Measurements from ENCODE around the gene BBS1. TPM values are rescaled to one million over a fixed set of nuclear protein-coding genes. Genes with fewer than 3 reads are reported as not detected.

The BBS1 gene
- 8.7 to 11.2 TPM (median 10.4 TPM) in 5 replicates for total RNA-seq (2022; extraction: Qiagen RNA extraction; ENCODE audit: low read depth)

GRCh38 chr11:66510271-66510989, at the start of gene BBS1:
Gene BBS1 (plus strand): TSS chr11:66510635. CDS start chr11:66510660, 25 bp downstream.

GRCh38 chr11:66466225-66467033, 44.0 kb upstream of the BBS1 start, which contains the start of gene PELI3:
Gene PELI3 (plus strand): TSS chr11:66466905. CDS start chr11:66468129, 1,224 bp downstream.

DNA sequence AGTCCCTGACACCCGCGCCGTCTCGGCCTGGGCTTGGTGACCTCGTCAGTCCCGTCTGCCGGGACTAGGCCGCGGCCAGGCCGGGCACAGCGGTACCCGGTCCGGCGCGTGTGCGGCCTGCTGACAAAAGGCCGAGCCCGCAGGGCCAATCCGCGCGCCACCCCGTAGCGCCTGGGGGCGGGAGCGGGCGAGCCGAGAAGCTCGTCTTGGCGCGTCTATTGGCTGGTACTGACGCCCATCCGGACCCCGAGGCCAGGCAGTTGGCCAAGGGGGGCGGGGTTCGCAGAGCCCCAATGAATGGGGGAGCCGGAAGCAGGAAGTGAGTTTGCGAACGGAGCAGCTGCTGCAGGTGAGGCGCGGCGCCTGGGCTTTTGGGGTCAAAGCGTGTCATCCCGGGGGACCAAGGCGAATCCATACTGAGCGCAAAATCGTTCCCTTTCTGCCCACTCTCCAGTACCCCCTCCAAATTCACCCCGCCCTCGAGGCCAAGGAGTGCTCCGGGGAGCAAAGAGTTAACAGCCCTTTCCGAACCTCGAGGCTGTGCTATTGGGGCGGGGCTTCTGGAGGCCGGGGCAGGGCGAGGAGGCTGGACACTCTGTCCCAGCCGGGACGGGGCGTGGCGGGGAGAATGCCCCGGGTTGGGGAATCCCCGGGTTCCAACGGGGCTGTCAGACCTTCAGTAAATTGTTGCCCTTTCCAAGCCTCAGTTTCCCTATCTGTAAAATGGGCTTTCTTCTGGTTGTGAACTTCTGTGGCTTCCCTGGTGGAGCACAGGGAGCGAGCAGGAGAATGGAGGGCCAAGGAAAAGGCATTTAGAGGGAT, 30.1 kb upstream of the BBS1 start, which contains the start of gene DPP3:
Gene DPP3 (plus strand): TSS at position 318 of the 822 bp plus-strand sequence. CDS start 1,767 bp downstream, outside the sequence.

GRCh38 chr11:66545701-66546367, 35.4 kb downstream of the BBS1 start, which contains the start of gene ZDHHC24:
Gene ZDHHC24 (minus strand): TSS chr11:66546048. CDS start chr11:66546003, 45 bp downstream.

DNA sequence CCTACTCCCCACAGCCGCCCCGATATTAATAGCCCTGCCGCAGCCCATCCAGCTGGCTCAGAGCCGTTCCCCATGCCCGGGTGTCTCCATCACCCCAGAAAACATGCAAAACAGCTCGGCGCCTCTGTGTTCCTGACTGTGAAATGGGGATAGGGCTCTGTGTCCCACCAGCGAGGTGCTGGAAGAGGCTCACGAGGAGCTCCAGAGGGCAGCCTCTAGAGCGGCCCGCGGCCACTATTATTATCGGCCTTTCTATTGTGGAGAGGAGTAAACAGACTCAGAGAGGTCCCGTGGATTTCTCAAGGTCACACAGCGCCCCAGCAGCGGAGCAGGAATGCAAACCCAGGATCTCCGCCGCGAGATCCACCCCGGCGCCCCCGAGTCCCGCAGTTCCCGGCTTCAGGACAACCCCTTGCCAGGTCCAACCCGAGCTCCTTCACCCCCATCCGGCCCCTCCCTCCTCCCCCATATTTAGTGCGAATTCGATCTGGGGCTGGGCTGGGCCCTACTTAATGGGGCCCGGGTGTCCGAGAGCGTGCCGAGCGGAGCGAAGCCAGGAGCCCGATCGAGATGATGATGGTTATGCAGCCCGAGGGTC, 36.0 kb downstream of the BBS1 start, which contains the start of gene ACTN3:
Gene ACTN3 (plus strand): TSS at position 536 of the 598 bp plus-strand sequence. CDS start 35 bp downstream, at position 571.

GRCh38 chr11:66568124-66568916, 57.9 kb downstream of the BBS1 start, which contains the start of gene CTSF:
Gene CTSF (minus strand): TSS chr11:66568606. CDS start chr11:66568486, 120 bp downstream.

Other genes starting within 250 kb of the BBS1 start
- 132 to 155 TPM (median 139 TPM) in 5 replicates for gene RAB1B, start 242.0 kb upstream of the BBS1 start, total RNA-seq (2022; extraction: Qiagen RNA extraction; ENCODE audit: low read depth)
- 1.1 to 2.6 TPM (median 2.2 TPM) in 5 replicates for gene CNIH2, start 232.5 kb upstream of the BBS1 start, total RNA-seq (2022; extraction: Qiagen RNA extraction; ENCODE audit: low read depth)
- gene YIF1A, start 221.5 kb upstream of the BBS1 start, total RNA-seq (2022; extraction: Qiagen RNA extraction; ENCODE audit: low read depth): 100 to 122 TPM (median 111 TPM) in 5 replicates
- 2.0 to 3.5 TPM (median 3.2 TPM) in 5 replicates for gene TMEM151A, start 218.7 kb upstream of the BBS1 start, total RNA-seq (2022; extraction: Qiagen RNA extraction; ENCODE audit: low read depth)
- gene CD248, start 193.6 kb upstream of the BBS1 start, total RNA-seq (2022; extraction: Qiagen RNA extraction; ENCODE audit: low read depth): not detected in 5 replicates
- 33.9 to 45.2 TPM (median 38.2 TPM) in 5 replicates for gene RIN1, start 174.2 kb upstream of the BBS1 start, total RNA-seq (2022; extraction: Qiagen RNA extraction; ENCODE audit: low read depth)
- 81.4 to 99.0 TPM (median 87.3 TPM) in 5 replicates for gene BRMS1, start 165.5 kb upstream of the BBS1 start, total RNA-seq (2022; extraction: Qiagen RNA extraction; ENCODE audit: low read depth)
- 14.6 to 19.9 TPM (median 18.2 TPM) in 5 replicates for gene B4GAT1, start 163.0 kb upstream of the BBS1 start, total RNA-seq (2022; extraction: Qiagen RNA extraction; ENCODE audit: low read depth)
- gene SLC29A2, start 138.9 kb upstream of the BBS1 start, total RNA-seq (2022; extraction: Qiagen RNA extraction; ENCODE audit: low read depth): 3.4 to 5.7 TPM (median 4.1 TPM) in 5 replicates
- not detected in 5 replicates for gene NPAS4, start 89.6 kb upstream of the BBS1 start, total RNA-seq (2022; extraction: Qiagen RNA extraction; ENCODE audit: low read depth)
- 87.4 to 117 TPM (median 111 TPM) in 5 replicates for gene MRPL11, start 71.8 kb upstream of the BBS1 start, total RNA-seq (2022; extraction: Qiagen RNA extraction; ENCODE audit: low read depth)
- 5.0 to 6.4 TPM (median 5.0 TPM) in 5 replicates for gene PELI3, start 43.7 kb upstream of the BBS1 start, total RNA-seq (2022; extraction: Qiagen RNA extraction; ENCODE audit: low read depth)
- 54.9 to 77.2 TPM (median 56.6 TPM) in 5 replicates for gene DPP3, start 30.2 kb upstream of the BBS1 start, total RNA-seq (2022; extraction: Qiagen RNA extraction; ENCODE audit: low read depth)
- 7.8 to 13.8 TPM (median 12.9 TPM) in 5 replicates for gene ZDHHC24, start 35.4 kb downstream of the BBS1 start, total RNA-seq (2022; extraction: Qiagen RNA extraction; ENCODE audit: low read depth)
- gene ACTN3, start 36.3 kb downstream of the BBS1 start, total RNA-seq (2022; extraction: Qiagen RNA extraction; ENCODE audit: low read depth): 0.02 to 0.08 TPM (median 0.05 TPM) in 3 of 5 replicates, not detected in the others
- 32.4 to 36.0 TPM (median 34.3 TPM) in 5 replicates for gene CTSF, start 58.0 kb downstream of the BBS1 start, total RNA-seq (2022; extraction: Qiagen RNA extraction; ENCODE audit: low read depth)
- gene CCDC87, start 82.4 kb downstream of the BBS1 start, total RNA-seq (2022; extraction: Qiagen RNA extraction; ENCODE audit: low read depth): 0.53 to 0.74 TPM (median 0.64 TPM) in 5 replicates
- gene CCS, start 82.5 kb downstream of the BBS1 start, total RNA-seq (2022; extraction: Qiagen RNA extraction; ENCODE audit: low read depth): 25.0 to 29.3 TPM (median 25.7 TPM) in 5 replicates
- gene RBM14, start 106.0 kb downstream of the BBS1 start, total RNA-seq (2022; extraction: Qiagen RNA extraction; ENCODE audit: low read depth): 66.4 to 87.4 TPM (median 70.9 TPM) in 5 replicates
- 133 to 153 TPM (median 138 TPM) in 5 replicates for gene RBM4, start 128.1 kb downstream of the BBS1 start, total RNA-seq (2022; extraction: Qiagen RNA extraction; ENCODE audit: low read depth)
- 17.6 to 24.0 TPM (median 22.7 TPM) in 5 replicates for gene RBM4B, start 167.3 kb downstream of the BBS1 start, total RNA-seq (2022; extraction: Qiagen RNA extraction; ENCODE audit: low read depth)
- gene SPTBN2, start 218.6 kb downstream of the BBS1 start, total RNA-seq (2022; extraction: Qiagen RNA extraction; ENCODE audit: low read depth): 8.2 to 13.2 TPM (median 9.9 TPM) in 5 replicates

Data from A549 treated with DMSO at 1 μM for 4 hours (cell line).